Ectodermal cell (in vitro differentiated cells): ENCODE results near the gene PRXL2C.
"Not testable (repeated sequence)": the region's sequence is repeated elsewhere in the genome, so short reads cannot be mapped to it uniquely, and the experiment has no call there.

Source experiments
- H3K27ac ChIP-seq: 2 replicates; pipeline ENCODE4 v1.7.0; 2013; ENCODE audit warnings: mild to moderate bottlenecking, low read depth, low read length; ENCODE audit not compliant: insufficient read depth, poor library complexity, severe bottlenecking
- H3K27me3 ChIP-seq: 2 replicates; pipeline ENCODE4 v1.7.0; 2013; ENCODE audit warnings: mild to moderate bottlenecking, low read length; ENCODE audit not compliant: insufficient read depth, control insufficient read depth, poor library complexity, severe bottlenecking
- H3K36me3 ChIP-seq: one replicate; pipeline ENCODE4 v1.7.0; 2013; ENCODE audit warnings: low read length; ENCODE audit not compliant: control insufficient read depth, insufficient read depth
- H3K4me1 ChIP-seq: one replicate; pipeline ENCODE4 v1.7.0; 2013; ENCODE audit warnings: low read length; ENCODE audit not compliant: control insufficient read depth, insufficient read depth
- H3K4me3 ChIP-seq: 2 replicates; pipeline ENCODE4 v1.7.0; 2013; ENCODE audit warnings: low read depth, low read length, control low read depth; ENCODE audit not compliant: insufficient read depth
- H3K9me3 ChIP-seq: 2 replicates; pipeline ENCODE4 v1.7.0; 2013; ENCODE audit warnings: mild to moderate bottlenecking, low read length, moderate library complexity; ENCODE audit not compliant: control insufficient read depth
- WGBS, 2 experiments: methylation state at CpG; one replicate each; pipeline ENCODE4 v1.1.7; 2013; ENCODE audit warnings: missing lambda C conversion rate in 2 of 2; 5-methylcytosine and 5-hydroxymethylcytosine counted together

Gene PRXL2C

DNA sequence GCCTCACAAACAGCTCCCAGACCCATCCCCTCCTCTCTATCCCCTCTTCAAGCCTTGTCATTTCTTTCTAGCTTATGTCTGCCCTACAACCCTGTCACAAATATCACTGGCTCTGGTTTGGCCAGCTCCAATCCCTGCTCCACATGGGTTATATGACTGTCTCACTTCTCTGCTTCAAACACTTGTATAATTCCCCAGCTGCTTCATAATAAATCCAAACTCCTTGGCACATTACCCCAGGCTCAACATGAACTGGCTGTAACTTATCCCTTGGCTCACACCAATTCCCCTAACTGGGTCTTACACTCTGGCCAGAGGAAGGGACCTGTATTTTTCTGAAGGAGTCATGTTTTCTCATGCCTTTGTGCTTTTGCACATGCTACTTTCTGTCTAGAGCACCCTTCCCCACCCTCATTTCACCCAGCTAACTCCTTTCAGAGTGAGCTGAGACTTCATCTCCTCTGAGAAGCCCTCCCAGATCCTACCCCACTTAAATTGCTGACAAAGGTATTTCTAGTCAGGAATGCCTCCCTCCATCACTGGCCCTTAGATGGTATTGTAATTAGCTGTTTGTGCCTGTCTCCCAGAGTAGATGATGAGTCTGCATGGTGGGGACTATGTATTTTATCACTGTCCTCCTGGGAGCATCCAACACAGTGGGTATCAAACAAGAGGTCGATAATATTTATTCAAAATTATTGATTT lies 5.3 kb downstream of the PRXL2C start:
- WGBS, 2 experiments, result 60% methylated on average over 1 of the region's 1 CpG; no CpG with 5 or more reads in 1 of the 2 experiments
- no peak overlapping the region for H3K27ac ChIP-seq
- no peaks in the 10 kb centered on the region for H3K27me3 ChIP-seq
- H3K4me3 ChIP-seq, result no peak overlapping the region
- no peaks in the 10 kb centered on the region for H3K36me3 ChIP-seq
- no peaks in the 10 kb centered on the region for H3K9me3 ChIP-seq
- H3K4me1 ChIP-seq, result no peaks in the 10 kb centered on the region

DNA sequence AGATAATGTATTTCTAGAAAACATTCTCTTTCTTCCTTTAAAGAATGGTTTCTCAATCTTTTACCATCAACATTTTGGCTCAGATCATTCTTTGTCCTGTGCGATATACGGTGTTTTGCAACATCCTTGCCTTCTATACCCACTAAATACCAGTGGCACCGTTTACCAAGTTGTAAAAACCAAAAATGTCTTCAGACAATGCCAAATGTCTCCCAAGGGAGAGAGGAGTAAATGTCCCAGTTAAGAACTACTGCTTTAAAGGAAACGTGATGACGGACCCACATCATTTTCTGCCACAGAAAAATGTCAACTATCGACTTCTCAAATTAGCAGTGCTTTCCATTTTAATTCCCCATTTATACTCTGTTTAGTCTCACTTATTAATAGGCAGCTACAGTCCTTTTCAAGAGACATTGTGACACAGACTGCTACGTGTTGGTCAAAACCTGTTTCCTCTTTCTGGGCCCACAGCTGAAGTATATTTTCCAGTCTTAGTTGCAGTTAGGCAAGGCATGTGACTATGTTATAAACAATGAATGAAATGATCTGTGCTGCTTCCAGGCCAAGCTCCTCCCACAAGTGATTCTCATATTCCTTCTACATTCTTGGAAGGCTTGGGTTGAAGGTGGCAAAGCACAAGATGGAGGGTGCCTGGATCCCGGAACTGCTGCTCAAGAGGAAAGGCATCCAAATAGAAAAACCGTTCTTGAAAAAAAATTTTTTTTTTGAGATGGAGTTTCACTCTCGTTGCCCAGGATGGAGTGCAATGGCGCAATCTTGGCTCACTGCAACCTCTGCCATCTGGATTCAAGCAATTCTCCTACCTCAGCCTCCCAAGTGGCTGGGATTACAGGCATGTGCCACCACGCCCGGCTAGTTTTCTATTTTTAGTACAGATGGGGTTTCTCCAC lies 8.8 kb downstream of the PRXL2C start:
- Histone ChIP-seq H3K9me3 (no peaks in the 10 kb centered on the region), H3K4me1 (no peaks in the 10 kb centered on the region), H3K4me3 (no peak overlapping the region), H3K27me3 (no peaks in the 10 kb centered on the region), H3K36me3 (no peaks in the 10 kb centered on the region), H3K27ac (no peak overlapping the region)
- WGBS, 2 experiments, result 94 to 95% methylated on average over 13 of the region's 13 CpGs

DNA sequence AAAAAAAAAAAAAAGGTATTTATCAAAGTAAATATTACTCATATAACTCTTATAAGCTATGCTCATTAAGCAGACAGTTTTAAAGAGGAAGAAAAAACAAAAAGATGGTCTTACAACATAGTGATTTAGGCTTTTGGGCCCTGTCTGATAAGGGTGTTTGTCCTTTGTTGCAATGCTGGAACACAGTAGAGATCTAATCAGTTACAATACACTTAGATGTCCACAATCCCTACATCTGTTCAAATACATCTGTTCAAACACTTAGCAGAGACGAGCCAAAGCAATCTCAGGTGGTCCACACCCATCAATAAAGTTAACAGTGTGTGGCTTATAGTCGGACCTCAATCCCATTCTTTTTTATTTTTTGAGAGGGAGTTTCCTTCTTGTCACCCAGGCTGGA lies 11.0 kb downstream of the PRXL2C start:
- no peaks in the 10 kb centered on the region for H3K9me3 ChIP-seq
- H3K36me3 ChIP-seq, result no peaks in the 10 kb centered on the region
- no peaks in the 10 kb centered on the region for H3K27me3 ChIP-seq
- H3K4me1 ChIP-seq, result no peaks in the 10 kb centered on the region
- no peak overlapping the region for H3K27ac ChIP-seq
- no peak overlapping the region for H3K4me3 ChIP-seq
- WGBS, 2 experiments, result 89 to 98% methylated on average over 2 of the region's 2 CpGs

- no peaks in the 10 kb centered on the region for H3K36me3 ChIP-seq
- no peak overlapping the region for H3K27ac ChIP-seq
- WGBS, 2 experiments, result 92 to 98% methylated on average over 1 to 3 of the region's 3 CpGs
- no peaks in the 10 kb centered on the region for H3K4me1 ChIP-seq
- no peaks in the 10 kb centered on the region for H3K27me3 ChIP-seq
- no peaks in the 10 kb centered on the region for H3K9me3 ChIP-seq
- no peak overlapping the region for H3K4me3 ChIP-seq
These were observed 13.6 kb downstream of the PRXL2C start for GRCh38 chr9:96641514-96641913.

- Histone ChIP-seq H3K36me3 (no peaks in the 10 kb centered on the region), H3K27me3 (no peaks in the 10 kb centered on the region), H3K27ac (no peak overlapping the region), H3K4me3 (no peak overlapping the region), H3K4me1 (no peaks in the 10 kb centered on the region), H3K9me3 (no peaks in the 10 kb centered on the region)
- WGBS, 2 experiments, result 90% methylated on average over 18 to 19 of the region's 19 CpGs
These were observed 16.3 kb downstream of the PRXL2C start for GRCh38 chr9:96638606-96639364.

GRCh38 chr9:96636368-96636767 lies 18.7 kb downstream of the PRXL2C start:
- WGBS, 2 experiments, result 92% methylated on average over 1 of the region's 1 CpG
- H3K27me3 ChIP-seq, result no peaks in the 10 kb centered on the region
- H3K4me1 ChIP-seq, result no peaks in the 10 kb centered on the region
- H3K27ac ChIP-seq, result no peak overlapping the region
- H3K36me3 ChIP-seq, result no peaks in the 10 kb centered on the region
- H3K4me3 ChIP-seq, result no peak overlapping the region
- no peaks in the 10 kb centered on the region for H3K9me3 ChIP-seq

DNA sequence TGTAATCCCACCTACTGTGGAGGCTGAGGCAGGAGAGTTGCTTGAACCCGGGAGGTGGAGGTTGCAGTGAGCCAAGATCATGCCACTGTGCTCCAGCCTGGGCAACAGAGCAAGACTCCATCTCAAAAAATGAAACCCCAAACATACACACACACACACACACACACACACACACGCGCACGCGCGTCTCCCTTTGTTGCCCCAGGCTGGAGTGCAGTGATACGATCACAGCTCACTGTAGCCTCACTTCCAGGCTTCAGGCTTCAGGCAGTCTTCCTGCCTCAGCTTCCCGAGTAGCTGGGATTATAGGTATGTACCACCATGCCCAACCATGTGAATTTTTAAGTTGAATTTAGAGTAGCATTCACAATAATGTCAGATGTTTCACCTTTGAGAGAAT lies 21.5 kb downstream of the PRXL2C start:
- not testable (repeated sequence) for H3K4me1 ChIP-seq, H3K27me3 ChIP-seq, H3K9me3 ChIP-seq, H3K27ac ChIP-seq, H3K36me3 ChIP-seq, H3K4me3 ChIP-seq
- WGBS, 2 experiments, result 92 to 93% methylated on average over 8 of the region's 8 CpGs

- Histone ChIP-seq H3K4me1 (no peaks in the 10 kb centered on the region), H3K27me3 (no peaks in the 10 kb centered on the region), H3K36me3 (no peaks in the 10 kb centered on the region), H3K27ac (no peak overlapping the region), H3K9me3 (no peaks in the 10 kb centered on the region), H3K4me3 (no peak overlapping the region)
- 91 to 93% methylated on average over 5 of the region's 6 CpGs for WGBS, 2 experiments
These were observed 28.2 kb downstream of the PRXL2C start for GRCh38 chr9:96626912-96627311.

- Histone ChIP-seq H3K27ac (no peak overlapping the region), H3K27me3 (peaks cover 34% of the 10 kb centered on the region), H3K36me3 (no peaks in the 10 kb centered on the region), H3K9me3 (no peaks in the 10 kb centered on the region), H3K4me3 (no peak overlapping the region), H3K4me1 (peaks cover 22% of the 10 kb centered on the region)
- 46% methylated on average over 2 of the region's 4 CpGs for WGBS, 2 experiments
These were observed 33.5 kb downstream of the PRXL2C start for GRCh38 chr9:96621618-96622017.

DNA sequence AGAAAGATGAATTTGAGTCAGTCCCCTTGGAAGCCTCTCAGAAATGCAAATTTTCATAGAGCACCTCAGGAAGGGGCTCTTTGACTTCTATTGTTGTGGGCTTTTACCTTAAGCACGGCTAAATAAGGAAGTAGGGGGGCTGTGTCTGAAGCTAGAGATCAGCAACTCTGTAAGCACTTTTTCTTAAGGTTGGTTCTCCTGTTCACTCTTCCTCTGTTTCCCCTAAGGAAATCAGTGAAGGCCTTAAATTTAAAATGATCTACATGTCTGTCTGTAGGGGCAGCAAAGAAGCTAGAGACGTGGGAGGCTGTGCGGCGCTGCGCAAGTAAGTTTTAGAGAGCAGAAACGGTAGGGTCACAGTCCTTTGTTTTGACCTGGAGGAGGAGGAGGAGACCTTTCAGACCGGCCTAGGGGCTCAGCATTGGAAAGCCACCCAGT lies 34.3 kb downstream of the PRXL2C start:
- Histone ChIP-seq H3K27ac (peak overlapping the region; percentile 39), H3K4me1 (peaks cover 22% of the 10 kb centered on the region), H3K9me3 (no peaks in the 10 kb centered on the region), H3K4me3 (peak overlapping the region; percentile 49), H3K27me3 (peaks cover 36% of the 10 kb centered on the region), H3K36me3 (no peaks in the 10 kb centered on the region)
- WGBS, 2 experiments, result 2 to 3% methylated on average over 7 of the region's 7 CpGs
